Activated T-helper 17 cell treated with anti-CD3 and anti-CD28 coated beads, Interleukin-2, amount 50 U/mL, for 72 hours (primary cell): ENCODE measurements around the gene GABRG3. TPM values are rescaled to one million over a fixed set of nuclear protein-coding genes. Genes with fewer than 3 reads are reported as not detected.

Source experiments
- ATAC-seq: fragments of 150-1000 bp; cut with Tn5 transposase; replicated peaks from 2 replicates; pipeline ENCODE4 v1.10.0; 2021; ENCODE audit warnings: mild to moderate bottlenecking, moderate library complexity
- H3K27ac Mint-ChIP-seq: one replicate; pipeline ENCODE4 v1.8.0; 2022; ENCODE audit warnings: mixed read lengths
- H3K27me3 Mint-ChIP-seq: one replicate; pipeline ENCODE4 v1.8.0; 2022; ENCODE audit warnings: mixed read lengths
- H3K36me3 Mint-ChIP-seq: one replicate; pipeline ENCODE4 v1.8.0; 2022; ENCODE audit warnings: low read depth, mild to moderate bottlenecking, mixed read lengths
- H3K4me1 Mint-ChIP-seq: one replicate; pipeline ENCODE4 v1.8.0; 2022; ENCODE audit warnings: mixed read lengths
- H3K4me3 Mint-ChIP-seq: one replicate; pipeline ENCODE4 v1.8.0; 2022; ENCODE audit warnings: mild to moderate bottlenecking, mixed read lengths
- H3K9me3 Mint-ChIP-seq: one replicate; pipeline ENCODE4 v1.8.0; 2022; ENCODE audit warnings: mixed read lengths
- total RNA-seq, 2 donors: library from RNA; stranded (reverse); gene quantifications; one replicate each; pipeline ENCODE4 v1.2.3, GENCODE V29; 2022

Gene GABRG3
- total RNA-seq, 2 donors from 2014 or later = not detected

GRCh38 chr15:27062951-27063350 lies 92.0 kb downstream of the GABRG3 start:
- peaks cover 9% of the 10 kb centered on the region for H3K9me3 Mint-ChIP-seq
- no peaks in the 10 kb centered on the region for H3K4me1 Mint-ChIP-seq

GRCh38 chr15:27064080-27064479 lies 93.1 kb downstream of the GABRG3 start:
- Mint-ChIP-seq H3K27me3 (no peaks in the 10 kb centered on the region), H3K4me3 (no peak overlapping the region), H3K27ac (no peak overlapping the region), H3K9me3 (peaks cover 12% of the 10 kb centered on the region), H3K4me1 (no peaks in the 10 kb centered on the region), H3K36me3 (no peaks in the 10 kb centered on the region)
- no peak for ATAC-seq

More at GRCh38 chr15:27062951-27063350, 92.0 kb downstream of the GABRG3 start:
- Mint-ChIP-seq H3K27ac (no peak overlapping the region), H3K36me3 (no peaks in the 10 kb centered on the region), H3K4me3 (no peak overlapping the region), H3K27me3 (no peaks in the 10 kb centered on the region)
- ATAC-seq = no peak

- no peak overlapping the region for H3K27ac Mint-ChIP-seq
- no peaks in the 10 kb centered on the region for H3K4me1 Mint-ChIP-seq
Measured at GRCh38 chr15:27065151-27065550, 94.2 kb downstream of the GABRG3 start.

GRCh38 chr15:27065785-27066184 lies 94.8 kb downstream of the GABRG3 start:
- Mint-ChIP-seq H3K27me3 (no peaks in the 10 kb centered on the region), H3K27ac (no peak overlapping the region), H3K9me3 (peaks cover 19% of the 10 kb centered on the region), H3K36me3 (no peaks in the 10 kb centered on the region), H3K4me3 (no peak overlapping the region), H3K4me1 (no peaks in the 10 kb centered on the region)
- no peak for ATAC-seq

More at GRCh38 chr15:27065151-27065550, 94.2 kb downstream of the GABRG3 start:
- Mint-ChIP-seq H3K4me3 (no peak overlapping the region), H3K9me3 (peaks cover 19% of the 10 kb centered on the region), H3K36me3 (no peaks in the 10 kb centered on the region), H3K27me3 (no peaks in the 10 kb centered on the region)
- ATAC-seq = no peak

- Mint-ChIP-seq H3K36me3 (no peaks in the 10 kb centered on the region), H3K27me3 (no peaks in the 10 kb centered on the region), H3K9me3 (peaks cover 19% of the 10 kb centered on the region), H3K27ac (no peak overlapping the region), H3K4me1 (no peaks in the 10 kb centered on the region), H3K4me3 (no peak overlapping the region)
- ATAC-seq = no peak
Measured at GRCh38 chr15:27066446-27066845, 95.5 kb downstream of the GABRG3 start.

- no peaks in the 10 kb centered on the region for H3K4me1 Mint-ChIP-seq
- H3K27me3 Mint-ChIP-seq = no peaks in the 10 kb centered on the region
- no peaks in the 10 kb centered on the region for H3K36me3 Mint-ChIP-seq
- H3K27ac Mint-ChIP-seq = no peak overlapping the region
- no peak for ATAC-seq
- peaks cover 20% of the 10 kb centered on the region for H3K9me3 Mint-ChIP-seq
- H3K4me3 Mint-ChIP-seq = no peak overlapping the region
Measured at GRCh38 chr15:27067175-27067574, 96.2 kb downstream of the GABRG3 start.

GRCh38 chr15:27070841-27071240 lies 99.9 kb downstream of the GABRG3 start:
- H3K36me3 Mint-ChIP-seq = no peaks in the 10 kb centered on the region
- no peak overlapping the region for H3K27ac Mint-ChIP-seq
- ATAC-seq = no peak
- no peaks in the 10 kb centered on the region for H3K4me1 Mint-ChIP-seq
- H3K27me3 Mint-ChIP-seq = no peaks in the 10 kb centered on the region
- peaks cover 20% of the 10 kb centered on the region for H3K9me3 Mint-ChIP-seq
- no peak overlapping the region for H3K4me3 Mint-ChIP-seq

GRCh38 chr15:27074179-27074578 lies 103.2 kb downstream of the GABRG3 start:
- Mint-ChIP-seq H3K4me1 (no peaks in the 10 kb centered on the region), H3K36me3 (no peaks in the 10 kb centered on the region), H3K9me3 (peaks cover 9% of the 10 kb centered on the region), H3K27me3 (no peaks in the 10 kb centered on the region), H3K4me3 (no peak overlapping the region), H3K27ac (no peak overlapping the region)
- no peak for ATAC-seq

GRCh38 chr15:27077790-27078189 lies 106.8 kb downstream of the GABRG3 start:
- H3K4me1 Mint-ChIP-seq = no peaks in the 10 kb centered on the region
- no peaks in the 10 kb centered on the region for H3K36me3 Mint-ChIP-seq
- no peaks in the 10 kb centered on the region for H3K9me3 Mint-ChIP-seq
- no peak for ATAC-seq
- H3K4me3 Mint-ChIP-seq = no peak overlapping the region
- no peaks in the 10 kb centered on the region for H3K27me3 Mint-ChIP-seq
- H3K27ac Mint-ChIP-seq = no peak overlapping the region

GRCh38 chr15:27081676-27082418 lies 110.9 kb downstream of the GABRG3 start:
- Mint-ChIP-seq H3K27me3 (no peaks in the 10 kb centered on the region), H3K27ac (no peak overlapping the region), H3K9me3 (no peaks in the 10 kb centered on the region), H3K36me3 (no peaks in the 10 kb centered on the region), H3K4me3 (no peak overlapping the region), H3K4me1 (no peaks in the 10 kb centered on the region)
- no peak for ATAC-seq

- H3K27ac Mint-ChIP-seq = no peak overlapping the region
- H3K9me3 Mint-ChIP-seq = no peaks in the 10 kb centered on the region
- no peak for ATAC-seq
Measured at GRCh38 chr15:27082526-27082925, 111.5 kb downstream of the GABRG3 start.

GRCh38 chr15:27084844-27085243 lies 113.9 kb downstream of the GABRG3 start:
- H3K9me3 Mint-ChIP-seq = no peaks in the 10 kb centered on the region
- no peak for ATAC-seq
- no peak overlapping the region for H3K4me3 Mint-ChIP-seq
- H3K4me1 Mint-ChIP-seq = no peaks in the 10 kb centered on the region
- no peak overlapping the region for H3K27ac Mint-ChIP-seq
- no peaks in the 10 kb centered on the region for H3K27me3 Mint-ChIP-seq
- no peaks in the 10 kb centered on the region for H3K36me3 Mint-ChIP-seq

More at GRCh38 chr15:27082526-27082925, 111.5 kb downstream of the GABRG3 start:
- Mint-ChIP-seq H3K4me3 (no peak overlapping the region), H3K36me3 (no peaks in the 10 kb centered on the region), H3K27me3 (no peaks in the 10 kb centered on the region), H3K4me1 (no peaks in the 10 kb centered on the region)

GRCh38 chr15:27086149-27086548 lies 115.2 kb downstream of the GABRG3 start:
- Mint-ChIP-seq H3K27ac (no peak overlapping the region), H3K4me1 (no peaks in the 10 kb centered on the region), H3K36me3 (no peaks in the 10 kb centered on the region), H3K9me3 (no peaks in the 10 kb centered on the region), H3K27me3 (no peaks in the 10 kb centered on the region), H3K4me3 (no peak overlapping the region)
- no peak for ATAC-seq

GRCh38 chr15:27086805-27087204 lies 115.8 kb downstream of the GABRG3 start:
- ATAC-seq = no peak
- no peak overlapping the region for H3K4me3 Mint-ChIP-seq
- no peaks in the 10 kb centered on the region for H3K36me3 Mint-ChIP-seq
- no peaks in the 10 kb centered on the region for H3K27me3 Mint-ChIP-seq
- no peaks in the 10 kb centered on the region for H3K4me1 Mint-ChIP-seq
- no peaks in the 10 kb centered on the region for H3K9me3 Mint-ChIP-seq
- H3K27ac Mint-ChIP-seq = no peak overlapping the region

GRCh38 chr15:27087651-27088583 lies 116.9 kb downstream of the GABRG3 start:
- Mint-ChIP-seq H3K9me3 (peaks cover 2% of the 10 kb centered on the region), H3K27me3 (no peaks in the 10 kb centered on the region), H3K27ac (no peak overlapping the region), H3K36me3 (no peaks in the 10 kb centered on the region), H3K4me3 (no peak overlapping the region), H3K4me1 (no peaks in the 10 kb centered on the region)
- ATAC-seq = no peak
